Fibroblast of villous mesenchyme (primary cell): ENCODE results near the gene DYNLT1. TPM values are rescaled to one million over a fixed set of nuclear protein-coding genes. Genes with fewer than 3 reads are reported as not detected.

Experiments
- DNase-seq: peaks from one replicate; pipeline ENCODE4 v3.0.0-alpha.2; 2010; ENCODE audit warnings: low read depth
- H3K4me3 ChIP-seq: 2 replicates; pipeline ENCODE4 v1.5.1; 2011; ENCODE audit warnings: low read depth, mild to moderate bottlenecking, low read length
- CTCF ChIP-seq: IDR thresholded peaks from 2 replicates; pipeline ENCODE4 v1.5.1; 2012; ENCODE audit warnings: low read depth, mild to moderate bottlenecking, low read length; ENCODE audit not compliant: insufficient read depth
- total RNA-seq: library from RNA; depleted of rRNA; stranded (reverse); fragments of >200 nt; gene quantifications from 2 replicates; pipeline ENCODE4 v1.2.3, GENCODE V29; 2012

DYNLT1 gene
- total RNA-seq, 1 donor, result 114 TPM

- TF ChIP-seq CTCF, result no peak
- no peak overlapping the region for H3K4me3 ChIP-seq
Observed at GRCh38 chr6:158631678-158632537, 12.6 kb downstream of the DYNLT1 start.

GRCh38 chr6:158630938-158631616, 13.5 kb downstream of the DYNLT1 start:
- no peak for TF ChIP-seq CTCF
- peak; percentile 49 for DNase-seq
- no peak overlapping the region for H3K4me3 ChIP-seq

More at GRCh38 chr6:158631678-158632537, 12.6 kb downstream of the DYNLT1 start:
- peak; percentile 88 for DNase-seq

GRCh38 chr6:158629367-158630221, 14.9 kb downstream of the DYNLT1 start:
- no peak overlapping the region for H3K4me3 ChIP-seq
- no peak for DNase-seq
- no peak for TF ChIP-seq CTCF

GRCh38 chr6:158628542-158628941, 16.0 kb downstream of the DYNLT1 start:
- no peak for DNase-seq
- no peak for TF ChIP-seq CTCF
- H3K4me3 ChIP-seq, result no peak overlapping the region

- H3K4me3 ChIP-seq, result no peak overlapping the region
- DNase-seq, result no peak
- no peak for TF ChIP-seq CTCF
Observed at GRCh38 chr6:158627940-158628211, 16.7 kb downstream of the DYNLT1 start.

- H3K4me3 ChIP-seq, result no peak overlapping the region
- no peak for DNase-seq
- no peak for TF ChIP-seq CTCF
Observed at GRCh38 chr6:158627168-158627939, 17.2 kb downstream of the DYNLT1 start.
